DMS153 treated with DMSO at 0.1 percent for 48 hours (cell line): ENCODE measurements around the gene LCN2.

Experiments used
- DNase-seq: peaks from one replicate; lab custom pipeline; 2025; ENCODE audit not compliant: unreplicated experiment; lab: John Stamatoyannopoulos, UW

The LCN2 gene

GRCh38 chr9:128146591-128147120, 2.6 kb upstream of the LCN2 start:
- DNase-seq, result no peak

- no peak for DNase-seq
Observed at GRCh38 chr9:128148509-128149000, 698 bp upstream of the LCN2 start.

GRCh38 chr9:128149951-128150593, 819 bp downstream of the LCN2 start:
- DNase-seq, result no peak

GRCh38 chr9:128150594-128151308, 1.5 kb downstream of the LCN2 start:
- DNase-seq, result no peak

GRCh38 chr9:128151309-128152132, 2.3 kb downstream of the LCN2 start:
- DNase-seq, result no peak

- DNase-seq, result no peak
Observed at GRCh38 chr9:128152133-128153059, 3.1 kb downstream of the LCN2 start.

- DNase-seq, result no peak
Observed at GRCh38 chr9:128153060-128153946, 4.0 kb downstream of the LCN2 start.

GRCh38 chr9:128153947-128154695, 4.9 kb downstream of the LCN2 start:
- no peak for DNase-seq

- no peak for DNase-seq
Observed at GRCh38 chr9:128155736-128156500, 6.7 kb downstream of the LCN2 start.

- no peak for DNase-seq
Observed at GRCh38 chr9:128159522-128159783, 10.2 kb downstream of the LCN2 start.

- DNase-seq, result peak; percentile 85
Observed at GRCh38 chr9:128159784-128160602, 10.7 kb downstream of the LCN2 start, which contains the start of gene BBLN. Gene BBLN, plus strand, starts transcription at chr9:128160265. Its CDS starts 143 bp downstream, at chr9:128160408.

GRCh38 chr9:128160603-128160987, 11.3 kb downstream of the LCN2 start:
- DNase-seq, result no peak

GRCh38 chr9:128161215-128161902, 12.1 kb downstream of the LCN2 start:
- no peak for DNase-seq

- DNase-seq, result no peak
Observed at GRCh38 chr9:128162215-128163026, 13.2 kb downstream of the LCN2 start.

GRCh38 chr9:128163027-128163515, 13.8 kb downstream of the LCN2 start:
- DNase-seq, result no peak
